PC-3 (cell line): ENCODE measurements around the gene C11orf68.

Experiments
- EZH2 ChIP-seq: fragments of 300-600 bp; sonication (generic); IDR thresholded peaks from one replicate; pipeline ENCODE4 v1.6.1; 2017; ENCODE audit warnings: antibody characterized with exemption, mild to moderate bottlenecking, low read length; ENCODE audit not compliant: unreplicated experiment
- TF ChIP-seq, protein P1 (sequence below): fragments of 300-600 bp; sonication (generic); conservative IDR thresholded peaks from 2 replicates; pipeline ENCODE4 v1.5.1; 2017; ENCODE audit warnings: antibody characterized with exemption, low read depth, mild to moderate bottlenecking, low read length

DNA sequence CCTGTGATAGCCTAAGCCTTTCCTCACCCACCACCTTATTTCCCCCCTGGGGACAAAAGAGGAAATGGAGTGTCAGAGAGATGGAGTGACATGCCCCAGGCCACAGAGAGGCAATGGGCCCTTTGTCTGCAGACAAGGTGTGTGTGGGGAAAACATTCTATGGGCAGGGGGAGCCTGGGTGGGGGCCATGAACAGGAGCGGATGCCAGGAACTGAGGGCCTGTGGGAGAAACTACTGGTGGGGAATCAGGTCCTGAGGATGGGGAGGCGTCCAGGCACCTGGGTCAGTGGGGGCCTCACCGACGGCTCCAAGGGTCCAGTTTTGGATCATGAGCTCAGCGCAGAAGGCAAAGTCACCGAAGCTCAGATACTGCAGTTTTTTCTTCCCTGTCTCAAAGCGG is 33.6 kb downstream of the C11orf68 start:
- TF ChIP-seq, protein P1, sequence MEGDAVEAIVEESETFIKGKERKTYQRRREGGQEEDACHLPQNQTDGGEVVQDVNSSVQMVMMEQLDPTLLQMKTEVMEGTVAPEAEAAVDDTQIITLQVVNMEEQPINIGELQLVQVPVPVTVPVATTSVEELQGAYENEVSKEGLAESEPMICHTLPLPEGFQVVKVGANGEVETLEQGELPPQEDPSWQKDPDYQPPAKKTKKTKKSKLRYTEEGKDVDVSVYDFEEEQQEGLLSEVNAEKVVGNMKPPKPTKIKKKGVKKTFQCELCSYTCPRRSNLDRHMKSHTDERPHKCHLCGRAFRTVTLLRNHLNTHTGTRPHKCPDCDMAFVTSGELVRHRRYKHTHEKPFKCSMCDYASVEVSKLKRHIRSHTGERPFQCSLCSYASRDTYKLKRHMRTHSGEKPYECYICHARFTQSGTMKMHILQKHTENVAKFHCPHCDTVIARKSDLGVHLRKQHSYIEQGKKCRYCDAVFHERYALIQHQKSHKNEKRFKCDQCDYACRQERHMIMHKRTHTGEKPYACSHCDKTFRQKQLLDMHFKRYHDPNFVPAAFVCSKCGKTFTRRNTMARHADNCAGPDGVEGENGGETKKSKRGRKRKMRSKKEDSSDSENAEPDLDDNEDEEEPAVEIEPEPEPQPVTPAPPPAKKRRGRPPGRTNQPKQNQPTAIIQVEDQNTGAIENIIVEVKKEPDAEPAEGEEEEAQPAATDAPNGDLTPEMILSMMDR: no peak
- TF ChIP-seq EZH2: no peak
